Peyer's patch (tissue), 4 donors: ENCODE measurements around the gene EGFLAM.

Source experiments
- CTCF ChIP-seq, 6 experiments: fragments of 450-650 bp in 4 of 6; fragments of 200-600 bp in 2 of 6; sonication (generic) in 1 of 6; IDR thresholded peaks; one replicate each; pipeline ENCODE4 v1.5.1; 2017 to 2019; ENCODE audit warnings: antibody characterized with exemption in 6 of 6, mild to moderate bottlenecking in 3 of 6, moderate library complexity in 1 of 6
- POLR2A ChIP-seq, 2 donors: fragments of 450-650 bp; IDR thresholded peaks; one replicate each; pipeline ENCODE4 v1.5.1; 2017; ENCODE audit warnings: antibody characterized with exemption in 2 of 2, mild to moderate bottlenecking in 2 of 2, moderate library complexity in 2 of 2

GRCh38 chr5:38362713-38363112 is 104.4 kb downstream of the EGFLAM start:
- no peak for TF ChIP-seq CTCF (IDR thresholded peaks at IDR 0.05)
- TF ChIP-seq POLR2A (IDR thresholded peaks at IDR 0.05), result no peak
